ENCODE measurements around the gene NR3C2.

DNA sequence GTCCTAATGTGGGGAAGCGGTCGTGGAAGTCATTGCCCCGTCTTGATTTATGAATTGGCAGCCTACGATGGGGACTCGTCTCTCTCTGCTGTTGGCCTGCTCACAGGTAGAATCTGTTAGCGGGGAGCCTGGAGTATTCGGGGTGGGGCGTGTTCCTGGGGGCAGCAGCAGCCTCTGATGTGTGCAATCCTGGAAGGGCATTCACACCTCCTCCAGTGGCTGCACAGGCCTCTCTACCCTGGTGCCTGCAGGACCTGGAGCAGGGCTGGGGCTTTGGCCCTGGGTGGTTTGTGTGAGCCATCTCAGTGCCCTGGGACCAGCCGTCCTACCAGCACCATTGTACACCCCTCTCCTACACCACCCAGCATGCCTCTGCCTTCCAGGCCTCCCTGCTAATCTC is 369.4 kb downstream of the NR3C2 start:
- TF ChIP-seq, protein P1, sequence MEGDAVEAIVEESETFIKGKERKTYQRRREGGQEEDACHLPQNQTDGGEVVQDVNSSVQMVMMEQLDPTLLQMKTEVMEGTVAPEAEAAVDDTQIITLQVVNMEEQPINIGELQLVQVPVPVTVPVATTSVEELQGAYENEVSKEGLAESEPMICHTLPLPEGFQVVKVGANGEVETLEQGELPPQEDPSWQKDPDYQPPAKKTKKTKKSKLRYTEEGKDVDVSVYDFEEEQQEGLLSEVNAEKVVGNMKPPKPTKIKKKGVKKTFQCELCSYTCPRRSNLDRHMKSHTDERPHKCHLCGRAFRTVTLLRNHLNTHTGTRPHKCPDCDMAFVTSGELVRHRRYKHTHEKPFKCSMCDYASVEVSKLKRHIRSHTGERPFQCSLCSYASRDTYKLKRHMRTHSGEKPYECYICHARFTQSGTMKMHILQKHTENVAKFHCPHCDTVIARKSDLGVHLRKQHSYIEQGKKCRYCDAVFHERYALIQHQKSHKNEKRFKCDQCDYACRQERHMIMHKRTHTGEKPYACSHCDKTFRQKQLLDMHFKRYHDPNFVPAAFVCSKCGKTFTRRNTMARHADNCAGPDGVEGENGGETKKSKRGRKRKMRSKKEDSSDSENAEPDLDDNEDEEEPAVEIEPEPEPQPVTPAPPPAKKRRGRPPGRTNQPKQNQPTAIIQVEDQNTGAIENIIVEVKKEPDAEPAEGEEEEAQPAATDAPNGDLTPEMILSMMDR (IDR thresholded peaks at IDR 0.05; ENCODE audit: low read length): no peak
- no peak for TF ChIP-seq EZH2 (IDR thresholded peaks at IDR 0.05; ENCODE audit: borderline replicate concordance, low read length)

Measured in OCI-LY1 (cell line).